HEK293 (cell line): Measurements from ENCODE around the gene MLX.

Experiments used
- CTCF ChIA-PET: fragments of 350-600 bp; formaldehyde crosslinking; extraction: SDS; loops from one replicate; lab custom pipeline; 2021; ENCODE audit warnings: antibody characterized with exemption; lab: Yijun Ruan, JAX
- POLR2A ChIA-PET: fragments of 300-600 bp; formaldehyde crosslinking; extraction: SDS; loops from one replicate; lab custom pipeline; 2020; ENCODE audit warnings: antibody characterized with exemption, inconsistent platforms; lab: Yijun Ruan, JAX
- H3K27ac ChIP-seq: fragments of 200-500 bp; sonication (Bioruptor generic); 2 replicates; pipeline ENCODE4 v1.5.1; 2014; ENCODE audit warnings: low read depth, low read length, control low read depth, inconsistent platforms; ENCODE audit errors: extremely low read depth
- H3K36me3 ChIP-seq, 2 experiments: fragments of 200-500 bp in 1 of 2; sonication (Bioruptor generic) in 1 of 2; 1 replicate in 1 of 2; 2 replicates in 1 of 2; pipeline ENCODE4 v1.5.1; 2014 to 2017; ENCODE audit warnings: inconsistent platforms in 2 of 2, low read length in 2 of 2; ENCODE audit not compliant: control insufficient read depth in 2 of 2, insufficient read depth in 1 of 2
- H3K4me1 ChIP-seq: fragments of 200-500 bp; sonication (Bioruptor generic); 2 replicates; pipeline ENCODE4 v1.5.1; 2014; ENCODE audit warnings: mild to moderate bottlenecking, low read length, inconsistent platforms; ENCODE audit not compliant: control insufficient read depth, insufficient read depth
- H3K4me3 ChIP-seq: 2 replicates; pipeline ENCODE4 v1.5.1; 2011; ENCODE audit warnings: low read depth, mild to moderate bottlenecking, control low read depth, low read length, moderate library complexity
- H3K9me3 ChIP-seq: fragments of 200-500 bp; sonication (Bioruptor generic); 2 replicates; pipeline ENCODE4 v1.5.1; 2014; ENCODE audit warnings: low read depth, low read length, inconsistent platforms; ENCODE audit not compliant: control insufficient read depth, insufficient read depth
- GFI1B ChIP-seq: fragments of 450-650 bp; formaldehyde crosslinking; IDR thresholded peaks from 2 replicates; pipeline ENCODE4 v1.5.1; 2016; ENCODE audit warnings: missing biosample characterization, missing genetic modification characterization
- INSM2 ChIP-seq: fragments of 450-650 bp; formaldehyde crosslinking; IDR thresholded peaks from 2 replicates; pipeline ENCODE4 v1.5.1; 2016; ENCODE audit warnings: missing biosample characterization, missing genetic modification characterization
- KLF17 ChIP-seq: fragments of 450-650 bp; formaldehyde crosslinking; IDR thresholded peaks from 2 replicates; pipeline ENCODE4 v1.5.1; 2016; ENCODE audit warnings: missing biosample characterization, missing genetic modification characterization
- MZF1 ChIP-seq: fragments of 450-650 bp; formaldehyde crosslinking; IDR thresholded peaks from 2 replicates; pipeline ENCODE4 v1.5.1; 2017; ENCODE audit warnings: missing biosample characterization, missing genetic modification characterization, borderline replicate concordance
- PRDM10 ChIP-seq: fragments of 450-650 bp; formaldehyde crosslinking; IDR thresholded peaks from 2 replicates; pipeline ENCODE4 v1.5.1; 2016; ENCODE audit warnings: missing biosample characterization, missing genetic modification characterization
- REST ChIP-seq: fragments of 450-650 bp; formaldehyde crosslinking; IDR thresholded peaks from 2 replicates; pipeline ENCODE4 v1.5.1; 2016; ENCODE audit warnings: missing biosample characterization, missing genetic modification characterization
- SCRT1 ChIP-seq: fragments of 450-650 bp; formaldehyde crosslinking; IDR thresholded peaks from 2 replicates; pipeline ENCODE4 v1.5.1; 2016; ENCODE audit warnings: missing biosample characterization, missing genetic modification characterization, borderline replicate concordance
- ZBTB17 ChIP-seq: fragments of 450-650 bp; formaldehyde crosslinking; IDR thresholded peaks from 2 replicates; pipeline ENCODE4 v1.5.1; 2016; ENCODE audit warnings: missing biosample characterization, missing genetic modification characterization
- ZBTB6 ChIP-seq: fragments of 450-650 bp; formaldehyde crosslinking; IDR thresholded peaks from 2 replicates; pipeline ENCODE4 v1.5.1; 2017; ENCODE audit warnings: missing biosample characterization, missing genetic modification characterization
- ZNF24 ChIP-seq: fragments of 450-650 bp; formaldehyde crosslinking; IDR thresholded peaks from 2 replicates; pipeline ENCODE4 v1.5.1; 2016; ENCODE audit warnings: missing biosample characterization, missing genetic modification characterization
- ZNF416 ChIP-seq: fragments of 450-650 bp; formaldehyde crosslinking; IDR thresholded peaks from 2 replicates; pipeline ENCODE4 v1.5.1; 2016; ENCODE audit warnings: missing biosample characterization, missing genetic modification characterization
- ZNF548 ChIP-seq: fragments of 450-650 bp; formaldehyde crosslinking; IDR thresholded peaks from 2 replicates; pipeline ENCODE4 v1.5.1; 2016; ENCODE audit warnings: missing biosample characterization, missing genetic modification characterization
- ZNF610 ChIP-seq: fragments of 450-650 bp; formaldehyde crosslinking; IDR thresholded peaks from 2 replicates; pipeline ENCODE4 v1.5.1; 2016; ENCODE audit warnings: missing biosample characterization, missing genetic modification characterization, borderline replicate concordance
- ZNF660 ChIP-seq: fragments of 450-650 bp; IDR thresholded peaks from 2 replicates; pipeline ENCODE4 v1.5.1; 2018; ENCODE audit warnings: missing biosample characterization, mild to moderate bottlenecking, missing genetic modification characterization

Gene MLX

GRCh38 chr17:42578282-42578869 is 11.5 kb downstream of the MLX start (continued):
- TF ChIP-seq PRDM10 (tag by site-specific recombination), result peak; percentile 67
- no peak for TF ChIP-seq ZNF416 (tag by site-specific recombination)
- peak; percentile 50; the same call in 1 of the 2 replicates for TF ChIP-seq KLF17
- TF ChIP-seq ZBTB17 (tag by site-specific recombination), result peak; percentile 78
- TF ChIP-seq SCRT1 (tag by site-specific recombination), result no peak
- 0 out of 2 replicates have a peak, but pooled peaks have one; percentile 19 for TF ChIP-seq ZNF24
- TF ChIP-seq ZNF610 (tag by site-specific recombination), result peak; percentile 16; the same call in 1 of the 2 replicates
- peak; percentile 75; the same call in 1 of the 2 replicates for TF ChIP-seq ZNF660
- TF ChIP-seq GFI1B (tag by site-specific recombination), result no peak
- no peak for TF ChIP-seq MZF1 (tag by site-specific recombination)

- peaks cover 29 to 75% of the 10 kb centered on the region in 2 experiments for H3K36me3 ChIP-seq
- no peak for TF ChIP-seq INSM2 (tag by site-specific recombination)
- peak; percentile 65; the same call in 1 of the 2 replicates for TF ChIP-seq REST
- TF ChIP-seq ZNF548 (tag by site-specific recombination), result no peak
- TF ChIP-seq ZBTB6 (tag by site-specific recombination), result peak; percentile 17; the same call in 1 of the 2 replicates
- peaks cover 4% of the 10 kb centered on the region for H3K4me1 ChIP-seq
- ChIA-PET POLR2A (interaction anchor here (0.6 to 5.0 kb wide), 4 partner anchors 14 to 262 kb away, joined by 3 to 48 read pairs (median 22); partner anchors contain the start of genes MLX, RETREG3 and TUBG1), CTCF (interaction anchor here (0.6 to 7.4 kb wide), 6 partner anchors 29 to 181 kb away, joined by 4 to 112 read pairs (median 8); partner anchors contain the start of genes CCR10, RAMP2, RETREG3 and TUBG1)
- no peak overlapping the region for H3K4me3 ChIP-seq
- no peaks in the 10 kb centered on the region for H3K9me3 ChIP-seq
- no peak overlapping the region for H3K27ac ChIP-seq
These were observed 13.1 kb downstream of the MLX start for GRCh38 chr17:42579794-42580551.
